Transverse colon (tissue), 1 donor: ENCODE results near the gene RAD23A.

Experiments
- EP300 ChIP-seq: sonication (generic); formaldehyde crosslinking; IDR thresholded peaks from one replicate; pipeline ENCODE4 v1.6.1; 2017; ENCODE audit warnings: antibody characterized with exemption, low read depth
- POLR2A ChIP-seq: fragments of 450-650 bp; IDR thresholded peaks from one replicate; pipeline ENCODE4 v1.6.1; 2016; ENCODE audit warnings: antibody characterized with exemption, mild to moderate bottlenecking, moderate library complexity

DNA sequence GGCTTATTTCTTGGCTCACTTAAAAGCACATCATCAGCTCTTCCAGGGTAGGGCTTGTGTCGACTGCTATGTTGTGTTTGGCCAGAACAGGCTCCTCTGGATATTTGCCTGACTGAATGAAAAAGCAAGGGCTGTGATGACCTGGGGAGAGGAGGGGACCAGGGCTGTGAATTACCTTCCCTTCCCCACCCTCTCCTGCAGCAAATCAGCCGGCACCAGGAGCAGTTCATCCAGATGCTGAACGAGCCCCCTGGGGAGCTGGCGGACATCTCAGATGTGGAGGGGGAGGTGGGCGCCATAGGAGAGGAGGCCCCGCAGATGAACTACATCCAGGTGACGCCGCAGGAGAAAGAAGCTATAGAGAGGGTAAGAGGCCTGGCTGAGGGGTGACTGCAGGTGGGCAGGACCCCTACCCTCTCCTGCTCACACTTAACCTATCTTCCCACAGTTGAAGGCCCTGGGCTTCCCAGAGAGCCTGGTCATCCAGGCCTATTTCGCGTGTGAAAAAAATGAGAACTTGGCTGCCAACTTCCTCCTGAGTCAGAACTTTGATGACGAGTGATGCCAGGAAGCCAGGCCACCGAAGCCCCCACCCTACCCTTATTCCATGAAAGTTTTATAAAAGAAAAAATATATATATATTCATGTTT, 7.0 kb downstream of the RAD23A start:
- TF ChIP-seq POLR2A (no peak), EP300 (no peak)
